ENCODE results near the gene CHST1.

The CHST1 gene, protein sequence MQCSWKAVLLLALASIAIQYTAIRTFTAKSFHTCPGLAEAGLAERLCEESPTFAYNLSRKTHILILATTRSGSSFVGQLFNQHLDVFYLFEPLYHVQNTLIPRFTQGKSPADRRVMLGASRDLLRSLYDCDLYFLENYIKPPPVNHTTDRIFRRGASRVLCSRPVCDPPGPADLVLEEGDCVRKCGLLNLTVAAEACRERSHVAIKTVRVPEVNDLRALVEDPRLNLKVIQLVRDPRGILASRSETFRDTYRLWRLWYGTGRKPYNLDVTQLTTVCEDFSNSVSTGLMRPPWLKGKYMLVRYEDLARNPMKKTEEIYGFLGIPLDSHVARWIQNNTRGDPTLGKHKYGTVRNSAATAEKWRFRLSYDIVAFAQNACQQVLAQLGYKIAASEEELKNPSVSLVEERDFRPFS

DNA sequence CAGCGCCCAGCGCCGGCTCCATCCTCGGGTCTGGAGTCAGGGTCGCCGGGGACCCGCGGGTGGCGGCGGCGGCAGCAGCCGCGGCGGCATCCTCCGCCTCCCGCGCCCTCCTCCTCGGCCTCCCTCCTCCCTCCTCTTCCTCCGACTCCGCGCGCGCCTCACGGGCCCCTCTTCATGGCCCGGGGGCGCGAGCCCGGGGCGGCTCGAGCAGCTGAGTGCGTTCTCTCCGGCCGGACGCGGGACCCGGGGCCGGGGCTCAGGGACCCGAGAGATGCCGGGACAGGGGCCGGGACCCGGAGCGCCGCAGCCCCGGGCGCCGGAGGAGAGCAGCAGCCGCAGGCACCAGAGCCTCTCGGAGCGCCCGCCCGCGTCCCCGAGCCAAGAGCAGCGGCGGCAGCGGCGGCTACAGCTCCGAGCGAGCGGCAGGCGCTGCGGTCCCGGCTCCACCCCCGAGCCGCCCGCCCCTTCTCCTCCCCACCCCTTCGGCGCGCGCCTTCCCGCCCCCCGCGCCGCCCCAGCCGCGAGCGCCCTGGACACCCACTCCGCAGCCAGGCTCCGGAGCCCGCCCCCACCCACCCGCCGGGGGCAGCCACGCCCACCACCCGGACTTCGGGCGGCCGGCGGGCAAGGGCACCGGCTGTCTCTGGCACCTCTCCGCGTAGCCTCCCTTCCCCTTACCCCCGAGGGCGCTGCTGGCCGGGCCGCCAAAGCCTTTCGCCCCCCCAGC is at the start of gene CHST1:
TSS of gene CHST1 (minus strand) at position 417 of the 727 bp plus-strand sequence. CDS start 14,699 bp downstream, outside the sequence.
- DNase-seq (ENCODE audit: low read depth in 2 of 2) = no peak

DNA sequence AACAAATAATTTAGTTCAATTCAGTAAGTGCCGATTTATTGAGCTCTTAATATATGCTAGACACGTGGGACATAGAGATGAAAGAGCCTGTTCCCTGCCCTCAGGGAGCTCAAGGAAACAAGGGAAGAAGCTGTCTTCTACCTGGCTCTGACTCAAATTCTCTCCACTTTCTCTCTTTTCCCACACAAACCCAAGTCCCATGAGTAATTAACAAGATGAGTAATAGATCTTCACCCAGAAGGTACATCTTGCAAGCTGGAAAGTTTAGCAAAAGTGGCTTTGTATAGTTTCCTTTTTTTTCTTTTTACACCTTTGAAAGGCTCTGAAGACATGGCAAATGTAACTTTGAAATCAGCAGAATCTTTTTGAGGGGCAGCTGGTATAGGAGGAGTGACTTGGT is 48.2 kb upstream of the CHST1 start:
- DNase-seq (ENCODE audit: low read depth in 2 of 2) = no peak

DNA sequence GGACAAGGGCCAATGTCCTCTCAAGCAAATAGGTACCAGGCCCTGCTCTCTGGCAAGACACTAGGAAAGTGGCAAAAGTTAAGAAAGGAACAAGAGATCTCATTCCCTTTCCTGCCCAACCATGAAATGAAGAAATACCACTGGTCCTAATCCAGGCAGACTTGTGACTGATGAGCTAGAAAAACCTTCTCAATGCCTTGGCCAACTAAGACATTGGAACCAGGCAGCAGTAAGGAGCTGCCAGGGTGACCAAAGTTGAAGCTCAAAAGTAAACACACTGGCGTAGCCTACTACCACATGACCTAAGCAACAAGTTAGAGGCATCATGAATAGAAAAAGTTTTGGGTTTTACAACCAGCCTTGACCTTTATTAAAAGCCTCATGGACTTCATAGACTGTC is 45.1 kb upstream of the CHST1 start:
- DNase-seq (ENCODE audit: low read depth in 2 of 2) = no peak

DNA sequence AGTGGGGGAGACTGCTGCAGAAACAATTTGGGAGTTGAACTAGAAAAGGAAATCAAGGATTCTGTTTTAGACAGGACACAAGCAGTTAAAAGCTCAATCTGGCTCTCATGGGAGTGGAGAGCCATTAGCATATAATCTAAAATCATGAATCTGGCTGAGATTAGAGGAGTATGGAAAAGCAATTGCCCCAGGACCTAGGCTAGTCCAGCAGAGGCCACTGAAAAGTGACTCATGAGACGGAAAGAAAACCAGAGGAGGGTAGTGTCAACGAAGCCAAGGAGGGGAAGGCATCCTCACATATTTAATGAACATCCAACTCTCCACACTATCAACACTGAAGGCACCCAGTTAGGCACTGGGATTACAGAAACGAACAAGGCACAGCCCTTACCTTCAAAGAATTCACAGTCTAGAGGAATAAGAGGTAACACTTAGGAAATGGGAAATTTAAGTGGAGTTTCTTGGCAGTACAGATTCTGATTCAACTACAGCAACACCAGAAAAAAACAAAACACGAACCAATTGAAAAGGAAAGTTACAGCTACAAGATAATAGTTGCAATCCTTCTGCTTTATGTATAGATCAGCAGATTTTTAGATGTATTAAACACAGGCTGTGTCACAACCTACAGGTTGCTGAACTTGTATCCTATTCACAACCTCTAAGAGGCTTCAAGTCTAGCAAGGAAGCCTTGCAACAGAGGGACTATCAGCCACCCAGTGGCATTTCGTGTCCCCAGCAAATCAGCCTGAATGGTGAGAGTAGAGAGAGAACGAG is 43.7 kb upstream of the CHST1 start:
- no peak for DNase-seq (ENCODE audit: low read depth in 2 of 2)

DNA sequence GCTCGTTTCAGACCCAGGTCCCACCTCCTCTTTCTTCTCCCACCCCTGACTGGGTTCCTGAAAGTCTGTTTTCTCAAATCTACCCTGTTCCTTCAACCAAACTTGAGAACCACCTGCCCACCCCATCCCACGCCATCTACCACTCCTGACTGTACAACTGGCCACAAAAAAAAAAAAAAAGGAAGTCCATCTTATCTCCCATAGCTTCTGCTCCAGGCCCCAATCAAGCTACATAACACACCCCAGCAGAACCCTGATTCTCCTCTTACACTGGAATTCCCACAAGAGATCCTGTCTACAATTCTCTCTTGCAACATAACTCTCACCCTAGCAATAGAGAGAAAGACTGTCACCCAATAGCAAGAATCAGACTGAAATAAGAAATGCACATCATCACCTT is 39.2 kb upstream of the CHST1 start:
- DNase-seq (ENCODE audit: low read depth in 2 of 2) = no peak

DNA sequence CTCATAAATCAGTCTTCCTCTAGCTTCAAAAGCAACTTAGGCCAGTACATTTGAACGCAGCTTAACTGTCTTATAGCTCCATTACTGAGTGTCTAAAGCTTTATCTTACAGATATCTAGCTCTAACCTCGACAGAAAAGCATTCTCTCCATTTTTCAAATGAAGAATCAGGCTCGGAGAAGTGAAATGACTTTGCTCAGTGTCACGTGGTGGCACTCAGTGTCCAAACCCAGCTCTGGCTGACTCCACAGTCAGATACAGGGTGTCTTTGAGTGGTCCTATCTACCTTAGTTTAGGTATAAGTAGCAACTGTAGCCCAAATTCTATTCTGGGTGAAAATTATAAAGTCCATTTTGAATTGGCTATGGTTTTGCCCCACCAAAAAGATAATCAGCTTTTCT is 38.7 kb upstream of the CHST1 start:
- DNase-seq (ENCODE audit: low read depth in 2 of 2) = no peak

DNA sequence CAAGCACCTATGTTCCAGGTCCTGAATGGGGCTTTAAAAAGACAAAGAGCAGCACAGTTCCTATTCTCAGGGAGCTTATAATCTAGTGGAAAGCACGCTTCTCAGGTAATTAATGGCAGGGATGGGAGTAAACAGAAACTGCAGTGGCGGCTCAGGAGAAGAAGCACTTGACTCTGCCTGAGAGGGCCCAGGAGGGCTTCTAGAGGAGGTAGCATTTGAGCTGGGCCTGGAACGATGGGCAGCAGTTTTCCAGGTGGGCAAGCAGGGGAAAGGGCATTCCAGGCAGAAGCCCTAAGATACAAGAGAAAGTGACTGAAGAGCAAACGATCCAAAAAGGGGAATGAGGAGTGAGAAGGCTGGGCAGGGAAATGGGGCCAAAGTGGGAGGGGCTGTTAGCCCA is 37.1 kb upstream of the CHST1 start:
- DNase-seq (ENCODE audit: low read depth in 2 of 2) = no peak

DNA sequence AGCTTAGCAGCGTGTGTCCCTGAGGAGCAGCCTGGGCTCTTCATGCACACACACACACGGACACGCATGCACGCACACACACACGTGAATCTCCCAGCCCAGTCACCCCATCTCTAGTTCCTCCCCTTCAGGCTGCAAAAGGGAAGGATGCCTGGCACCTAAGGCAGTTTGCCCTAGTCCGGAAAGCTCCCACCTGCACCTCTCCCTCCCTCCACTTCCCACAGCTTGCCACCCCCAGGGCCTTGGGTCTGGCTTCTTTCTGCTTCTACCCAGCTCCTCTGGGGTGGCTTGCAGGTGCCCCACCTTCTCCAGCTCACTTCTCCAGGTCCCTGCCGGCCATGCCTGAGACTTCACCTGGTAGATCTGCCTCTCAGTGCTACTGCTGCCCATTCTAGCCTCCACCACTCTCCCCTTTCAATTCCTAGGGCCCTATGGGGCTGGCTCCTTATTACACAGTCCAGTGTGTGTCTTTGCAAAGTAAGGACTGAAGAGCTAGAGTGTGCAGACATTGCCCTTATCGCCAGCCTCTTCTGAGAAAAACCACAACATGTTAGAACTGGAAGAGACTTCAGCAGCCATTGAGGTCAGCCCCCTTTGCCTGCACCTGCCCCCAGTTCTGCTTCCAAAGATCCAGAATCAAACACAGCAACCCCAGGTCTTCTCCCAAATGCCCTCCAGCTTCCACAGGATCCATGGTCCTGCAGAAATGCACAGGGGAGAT is 33.5 kb upstream of the CHST1 start:
- no peak for DNase-seq (ENCODE audit: low read depth in 2 of 2)

DNA sequence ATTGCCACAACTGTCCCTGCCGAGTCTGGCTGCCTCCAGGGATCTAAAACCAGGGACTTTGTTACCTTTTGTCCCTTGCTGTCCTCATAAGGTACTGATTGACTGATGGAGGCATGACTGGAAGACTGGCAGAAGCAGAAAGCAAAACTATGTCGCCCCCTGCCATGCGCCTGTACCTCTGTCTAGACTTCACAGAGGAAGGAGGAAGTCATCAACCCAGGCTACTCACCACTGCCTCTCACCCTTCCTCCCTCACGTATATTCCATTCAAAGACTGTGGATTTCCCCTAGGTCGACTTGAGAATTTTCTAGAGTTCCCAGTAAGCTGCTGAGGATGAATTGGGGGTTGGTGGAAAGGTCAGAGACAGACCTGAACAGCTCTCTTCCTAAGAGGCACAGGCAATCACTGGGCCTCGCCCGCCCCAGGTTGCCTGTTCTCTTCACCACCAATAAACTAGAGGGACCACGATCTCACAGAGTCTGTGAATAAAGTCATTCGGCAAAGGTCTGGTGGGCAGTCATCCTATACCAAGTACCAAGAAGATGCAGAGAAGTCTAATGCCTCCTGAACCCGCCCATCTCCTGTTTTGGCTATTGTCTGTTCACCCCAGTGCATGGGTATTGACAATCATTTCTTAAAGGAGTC is 27.5 kb upstream of the CHST1 start:
- no peak for DNase-seq (ENCODE audit: low read depth in 2 of 2)

DNA sequence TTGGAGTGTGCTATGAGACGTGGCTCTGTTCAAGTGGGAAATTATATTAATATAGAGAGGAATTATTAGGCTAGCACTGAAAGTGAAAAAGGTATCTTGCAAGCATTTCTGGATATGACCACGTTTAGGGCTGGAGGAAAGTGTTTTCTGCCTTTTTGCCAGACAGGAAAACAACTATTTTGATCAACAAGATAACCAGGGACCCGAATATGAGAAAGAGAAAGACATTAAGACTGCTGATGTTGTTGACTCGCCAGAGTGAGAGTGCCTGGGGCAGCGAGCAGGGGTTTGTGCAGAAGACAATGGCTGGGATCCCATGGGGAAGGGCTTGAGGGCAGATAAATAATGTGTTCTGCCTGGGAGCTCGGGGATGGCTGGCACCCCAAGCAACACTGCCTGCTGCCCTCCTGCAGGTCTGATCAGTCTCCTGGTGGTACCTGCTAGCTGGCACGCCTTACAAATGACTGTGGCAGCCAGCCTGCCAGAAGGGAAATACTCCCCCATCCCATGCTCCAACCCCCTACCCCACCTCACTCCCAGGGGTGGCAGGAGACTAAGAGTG is 23.1 kb upstream of the CHST1 start:
- no peak for DNase-seq (ENCODE audit: low read depth in 2 of 2)

DNA sequence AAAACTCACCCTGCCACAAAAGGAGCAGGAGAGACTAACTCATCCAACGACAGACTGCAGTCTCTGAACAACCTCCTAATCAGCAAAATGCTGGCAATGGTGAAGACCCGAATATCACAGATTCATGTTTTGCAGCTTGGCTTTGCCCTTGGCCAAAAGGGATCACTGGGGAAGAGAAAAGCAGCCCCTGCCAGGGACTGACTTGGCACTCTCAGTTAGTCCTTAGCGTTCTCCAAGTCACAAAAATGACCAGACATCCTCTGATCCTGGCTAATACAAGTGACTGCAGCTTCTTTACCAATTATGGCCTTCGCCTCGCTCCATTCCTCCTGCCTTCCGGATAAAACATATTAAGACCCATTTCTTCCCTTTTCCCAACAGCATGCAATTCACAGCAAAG is 22.4 kb upstream of the CHST1 start:
- no peak for DNase-seq (ENCODE audit: low read depth in 2 of 2)

DNA sequence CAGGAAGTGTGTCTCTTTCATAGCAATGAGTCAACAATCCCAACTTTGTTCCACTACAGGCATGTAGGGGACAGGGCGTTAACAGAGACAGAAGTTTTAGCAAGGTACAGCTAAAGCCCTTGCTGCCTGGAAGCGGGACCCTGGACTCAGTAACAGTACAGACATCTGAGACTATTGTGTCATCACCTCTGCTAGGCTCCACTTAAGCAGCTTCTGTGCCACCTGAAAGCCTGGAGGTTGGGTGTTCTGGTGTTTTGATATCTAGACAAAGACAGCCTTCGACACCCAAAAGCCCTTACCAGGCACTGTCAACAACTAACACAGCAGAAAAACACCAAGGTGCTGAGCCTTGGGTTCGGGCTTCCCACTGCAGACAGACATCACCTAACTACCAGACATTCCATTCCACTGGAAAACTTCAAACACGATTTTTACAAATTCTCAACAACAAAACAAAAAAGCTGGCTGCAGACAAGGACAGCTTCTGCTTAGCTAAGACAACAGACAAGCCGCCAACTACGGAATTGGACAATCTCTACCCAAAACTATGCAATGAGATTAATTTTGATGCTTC is 20.6 kb upstream of the CHST1 start:
- DNase-seq (ENCODE audit: low read depth in 2 of 2) = no peak

DNA sequence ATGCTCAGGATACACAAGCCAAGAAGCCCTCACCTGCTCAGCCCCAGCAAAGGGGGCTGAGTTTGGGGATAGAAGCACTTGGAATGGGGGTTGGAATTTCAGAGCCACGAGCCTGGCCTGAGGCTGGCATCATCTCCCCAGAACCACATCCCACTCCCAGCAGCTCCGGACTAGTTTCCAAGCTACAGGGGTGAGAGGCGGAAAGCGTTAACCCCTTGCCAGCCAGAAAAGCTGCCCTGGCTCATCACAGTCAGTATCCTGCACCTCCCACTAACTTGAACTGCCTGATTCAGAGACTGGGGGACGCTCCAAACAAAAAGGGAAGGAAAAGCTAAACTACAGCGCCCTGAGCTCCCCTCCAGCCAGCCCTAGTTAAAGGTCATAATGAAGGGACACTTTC is 19.0 kb upstream of the CHST1 start:
- DNase-seq (ENCODE audit: low read depth in 2 of 2) = no peak

DNA sequence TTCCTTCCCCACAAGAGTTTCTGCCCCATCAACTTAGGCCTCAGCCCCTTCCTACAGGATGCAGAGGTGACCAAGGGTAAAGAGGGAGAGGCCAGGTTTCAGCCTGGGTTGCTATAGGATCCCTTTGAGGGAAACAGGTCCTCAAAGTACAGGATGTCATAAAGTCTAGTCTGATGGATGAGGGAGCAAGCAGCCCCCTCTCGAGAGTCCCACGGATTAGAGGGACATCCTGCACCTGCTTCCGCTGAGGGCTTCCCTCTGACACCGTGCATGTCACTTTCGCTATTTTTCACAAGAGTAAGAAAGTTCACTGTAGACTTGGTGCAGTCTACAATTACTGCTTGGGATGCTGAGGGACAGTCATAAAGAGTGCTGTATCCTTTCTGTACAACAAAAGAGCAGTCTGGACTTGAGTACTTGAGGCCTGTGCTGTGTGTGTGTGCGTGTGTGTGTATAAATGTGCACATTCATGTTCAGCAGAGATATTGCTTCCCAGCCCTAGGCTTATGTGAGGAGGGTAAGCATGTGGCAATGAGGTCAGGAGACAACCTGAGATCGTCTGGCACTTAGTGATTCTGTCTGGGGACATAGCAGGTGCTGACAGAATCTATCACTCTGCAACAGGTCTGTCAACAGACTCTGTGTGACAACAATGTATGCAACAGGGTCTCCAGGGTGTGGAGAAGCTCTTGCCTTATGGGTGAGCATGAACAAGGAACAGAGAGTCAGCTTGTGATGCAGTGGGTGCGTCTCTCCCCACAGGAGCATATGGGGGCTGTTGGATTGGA is 18.0 kb upstream of the CHST1 start:
- no peak for DNase-seq (ENCODE audit: low read depth in 2 of 2)

DNA sequence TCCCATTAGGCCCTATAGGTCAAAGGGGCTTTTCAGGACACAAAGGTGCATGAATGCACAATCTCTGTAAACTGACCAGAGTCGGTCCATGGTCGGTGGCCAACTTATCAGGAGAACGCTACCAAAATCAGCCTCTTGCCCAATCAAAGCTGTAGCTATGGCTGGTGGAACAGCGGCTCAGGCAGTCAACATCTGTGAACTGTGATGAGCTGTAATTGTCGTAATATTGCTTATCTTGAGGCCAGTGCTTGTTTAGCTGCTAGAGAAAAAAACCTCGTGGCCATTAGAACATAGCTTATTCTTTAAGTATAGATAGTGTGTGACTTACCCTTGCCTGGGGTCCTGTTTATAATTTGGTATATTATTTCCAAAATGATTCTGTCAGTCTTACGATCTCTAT is 14.4 kb upstream of the CHST1 start:
- no peak for DNase-seq (ENCODE audit: low read depth in 2 of 2)

DNA sequence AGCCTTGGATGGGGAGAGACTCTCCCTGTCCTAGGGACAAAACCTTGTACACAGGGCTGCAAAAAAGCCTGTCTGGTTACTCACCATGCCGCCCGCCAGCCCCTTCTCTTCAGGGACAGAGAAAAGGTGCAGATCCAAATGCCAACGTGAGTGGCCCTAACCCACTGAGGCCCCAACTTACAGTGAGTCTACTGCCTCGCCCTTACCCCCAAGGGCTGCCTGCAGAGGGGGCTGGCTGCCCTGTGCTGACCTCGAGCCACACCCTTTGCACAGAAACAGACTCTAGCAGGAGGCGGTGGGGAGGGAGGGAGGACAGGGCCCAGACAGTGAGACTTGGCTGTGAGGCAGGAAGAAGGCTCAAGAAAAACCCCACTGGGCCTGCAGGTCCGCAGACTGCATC is 13.6 kb upstream of the CHST1 start:
- DNase-seq (ENCODE audit: low read depth in 2 of 2) = no peak

DNA sequence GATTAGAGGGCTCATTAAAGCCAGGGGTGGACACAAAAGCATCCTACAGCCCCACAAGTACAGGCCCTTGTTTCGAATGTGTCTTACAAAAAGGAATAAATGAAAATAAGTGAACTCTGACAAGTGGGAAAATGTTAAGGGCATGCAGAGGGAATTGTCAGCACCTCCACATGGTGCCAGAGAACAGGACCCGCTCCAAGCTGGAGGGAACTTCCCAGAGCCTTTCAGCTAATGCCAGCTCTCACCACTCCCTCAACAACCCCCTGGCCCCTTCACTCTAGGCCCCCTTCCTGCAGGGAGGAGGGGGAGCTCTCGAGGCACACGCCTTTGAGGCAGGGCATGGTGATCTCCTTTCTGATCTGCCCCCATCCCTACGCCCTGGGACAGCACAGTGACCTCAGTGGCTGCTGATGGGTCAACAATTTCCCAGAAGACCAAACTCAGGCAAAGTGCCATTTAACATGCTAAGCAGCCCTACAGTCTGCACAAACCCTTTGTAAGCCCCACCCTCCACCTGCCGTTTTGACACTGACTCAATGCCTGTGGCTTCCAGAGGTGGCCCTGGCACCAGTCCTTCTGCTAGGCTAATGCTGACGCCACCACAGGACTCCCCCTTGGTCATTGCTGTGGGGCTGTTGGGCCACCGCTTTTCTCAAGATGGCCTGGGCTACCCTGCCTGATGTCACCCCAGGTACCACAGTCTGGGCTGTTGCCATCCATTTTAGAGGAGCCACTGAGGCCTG is 12.5 kb upstream of the CHST1 start:
- DNase-seq (ENCODE audit: low read depth in 2 of 2) = no peak

DNA sequence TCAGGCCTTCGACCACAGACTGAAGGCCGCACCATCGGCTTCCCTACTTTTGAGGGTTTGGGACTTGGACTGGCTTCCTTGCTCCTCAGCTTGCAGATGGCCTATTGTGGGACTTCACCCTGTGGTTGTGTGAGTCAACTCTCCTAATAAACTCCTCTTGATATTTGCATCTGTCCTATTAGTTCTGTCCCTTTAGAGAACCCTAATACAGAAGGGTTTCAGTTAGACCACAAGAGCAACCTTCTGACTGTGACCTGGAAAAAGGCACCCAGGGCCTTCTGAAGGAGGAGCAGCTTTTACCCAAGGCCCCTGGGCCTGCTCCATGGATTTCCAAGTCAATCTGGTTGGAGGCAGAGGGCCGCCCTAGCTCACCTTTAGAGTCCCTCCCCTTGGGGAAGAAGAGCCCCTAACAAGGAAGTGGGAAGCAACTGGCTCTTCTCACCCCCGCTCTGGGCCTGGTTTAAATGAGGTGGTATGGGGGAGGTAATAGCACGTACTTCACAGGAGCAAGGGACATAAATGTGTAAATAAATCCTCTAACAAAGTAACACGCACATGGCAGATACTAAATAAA is 11.2 kb upstream of the CHST1 start:
- no peak for DNase-seq (ENCODE audit: low read depth in 2 of 2)

DNA sequence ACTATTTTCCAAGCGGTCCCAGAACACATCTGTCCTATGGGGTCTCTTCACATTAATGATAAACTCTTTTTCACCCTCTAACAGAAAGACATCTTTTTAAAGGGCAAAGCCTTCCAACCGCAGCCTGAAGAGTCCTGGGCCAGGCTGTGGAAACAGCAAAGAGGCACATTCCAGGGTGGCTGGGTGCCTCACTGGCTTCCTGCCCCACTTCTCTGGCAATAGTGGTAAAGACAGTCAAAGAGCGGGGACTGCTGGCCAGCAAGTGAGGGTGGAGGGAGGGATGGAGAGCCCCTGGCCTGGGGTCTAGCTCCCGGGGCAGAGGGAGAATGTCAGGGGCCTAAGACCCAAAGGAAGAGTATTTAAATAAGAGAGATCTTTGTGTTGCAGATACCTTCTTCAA is 10.2 kb upstream of the CHST1 start:
- no peak for DNase-seq (ENCODE audit: low read depth in 2 of 2)

All from stimulated activated CD8-positive, alpha-beta memory T cell treated with anti-CD3 and anti-CD28 coated beads, Interleukin-15, amount 100 ng/mL, for 48 hours (primary cell).